MV-4-11 (cell line): ENCODE data around the gene MPP4.
"Not testable (repeated sequence)": the region's sequence is repeated elsewhere in the genome, so short reads cannot be mapped to it uniquely, and the experiment has no call there.

Experiments
- DNase-seq: peaks from one replicate; lab custom pipeline; 2025; lab: John Stamatoyannopoulos, UW

Gene MPP4

GRCh38 chr2:201673546-201673945, 24.9 kb downstream of the MPP4 start:
- DNase-seq, result no peak

DNA sequence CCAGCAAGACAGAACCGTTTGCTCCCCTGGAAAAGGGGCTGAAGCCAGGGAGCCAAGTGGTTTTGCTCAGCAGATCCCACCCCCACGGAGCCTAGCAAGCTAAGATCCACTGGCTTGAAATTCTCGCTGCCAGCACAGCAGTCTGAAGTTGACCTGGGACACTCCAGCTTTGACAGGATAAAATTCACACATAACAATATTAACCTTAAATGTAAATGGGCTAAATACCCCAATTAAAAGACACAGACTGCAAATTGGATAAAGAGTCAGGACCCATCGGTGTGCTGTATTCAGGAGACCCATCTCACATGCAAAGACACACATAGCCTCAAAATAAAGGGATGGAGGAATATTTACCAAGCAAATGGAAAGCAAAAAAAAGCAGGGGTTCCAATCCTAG, 27.2 kb downstream of the MPP4 start:
- not testable (repeated sequence) for DNase-seq

DNA sequence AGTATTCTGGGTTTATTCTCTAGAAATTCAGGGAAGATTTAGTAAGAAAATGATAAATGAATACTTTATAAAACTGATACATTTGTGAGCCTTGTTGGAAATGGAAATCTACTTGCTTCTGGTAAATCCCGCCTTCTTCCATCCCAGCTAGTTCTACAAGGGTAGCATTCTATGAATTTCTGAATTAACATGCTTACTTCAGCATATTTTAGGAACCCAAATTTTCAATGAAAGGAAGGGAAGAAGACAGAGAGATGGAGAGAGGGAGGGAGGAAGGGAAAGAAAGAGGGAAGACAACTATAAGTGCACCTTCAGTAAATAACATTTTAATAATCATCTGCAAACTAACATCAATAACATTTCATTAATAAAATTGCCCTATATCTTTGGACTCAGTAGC, 28.6 kb downstream of the MPP4 start:
- no peak for DNase-seq

GRCh38 chr2:201668402-201668910, 30.0 kb downstream of the MPP4 start:
- DNase-seq, result no peak

- DNase-seq, result peak; percentile 53
These were observed 34.1 kb downstream of the MPP4 start for GRCh38 chr2:201664334-201664733.

DNA sequence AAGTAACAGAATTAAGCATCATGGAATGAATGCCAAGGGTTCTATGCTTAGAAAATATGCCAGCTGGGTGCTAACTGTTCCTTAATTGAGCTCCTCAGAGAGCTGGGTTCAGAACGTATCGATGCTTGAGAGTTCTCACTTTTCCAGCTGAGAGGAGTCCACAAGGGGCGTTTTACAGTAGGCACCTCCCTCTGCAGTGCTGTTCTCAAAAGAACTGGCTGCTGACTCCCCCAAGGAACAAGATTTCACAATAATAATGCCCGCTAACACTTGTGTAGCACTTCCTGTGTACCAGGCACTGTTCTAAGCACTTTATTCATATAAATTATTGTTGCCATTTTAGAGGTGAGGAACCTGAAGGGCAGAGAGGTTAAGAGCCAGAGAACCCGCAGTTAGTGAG, 37.1 kb downstream of the MPP4 start:
- peak; percentile 89 for DNase-seq

DNA sequence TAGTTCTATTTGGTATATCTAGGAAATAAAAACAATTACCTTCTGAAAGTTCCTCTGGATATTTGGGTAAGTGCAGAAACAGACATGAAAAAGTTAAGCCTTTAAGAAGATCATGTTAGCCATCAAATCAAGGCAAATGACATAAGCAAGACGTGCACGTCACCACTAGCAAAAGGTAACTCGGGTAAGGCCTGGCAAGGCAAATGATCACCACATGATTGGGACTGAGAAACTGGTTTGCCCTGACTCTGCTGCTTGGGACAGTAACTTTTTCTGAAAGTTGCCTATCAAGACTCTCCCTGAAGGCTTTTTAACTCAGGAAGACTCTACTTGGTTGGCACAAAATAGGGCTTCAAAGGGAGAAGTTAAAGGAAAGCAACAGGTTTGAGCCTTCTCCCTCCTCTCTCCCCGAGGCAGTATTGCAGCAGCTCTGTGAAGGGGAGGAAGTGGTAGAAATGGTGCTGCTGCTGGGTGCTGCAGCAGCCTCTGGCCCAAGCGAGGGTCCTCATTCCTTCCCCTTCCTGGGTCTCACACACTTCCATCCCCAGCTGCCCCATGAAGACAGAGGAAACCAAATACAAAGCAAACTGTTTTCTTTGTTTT, 38.0 kb downstream of the MPP4 start:
- peak; percentile 41 for DNase-seq

DNA sequence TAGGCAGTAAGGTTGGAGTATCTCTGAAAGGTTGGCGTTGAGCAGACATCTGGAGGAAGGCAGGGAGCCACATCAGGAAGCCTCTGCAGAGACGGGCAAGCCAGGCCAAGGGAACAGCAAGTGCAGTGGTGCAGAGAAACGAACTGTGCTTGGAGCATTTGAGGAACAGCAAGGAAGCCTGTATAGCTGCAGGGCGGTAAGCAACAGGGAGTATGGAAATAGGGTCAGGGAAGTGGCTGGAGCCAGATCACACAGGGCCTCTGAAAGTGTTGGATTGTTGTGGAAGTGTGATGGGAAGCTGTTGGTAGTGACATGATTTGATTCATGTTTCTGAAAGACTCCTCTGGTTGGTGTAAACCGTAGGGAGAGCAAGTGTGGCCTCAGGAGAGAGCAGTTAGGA, 41.7 kb downstream of the MPP4 start:
- DNase-seq, result no peak

- no peak for DNase-seq
These were observed 42.3 kb downstream of the MPP4 start for GRCh38 chr2:201656102-201656501.

- DNase-seq, result peak; percentile 19
These were observed 43.6 kb downstream of the MPP4 start for GRCh38 chr2:201654616-201655384.

- DNase-seq, result no peak
These were observed 45.2 kb downstream of the MPP4 start for GRCh38 chr2:201653221-201653620.

DNA sequence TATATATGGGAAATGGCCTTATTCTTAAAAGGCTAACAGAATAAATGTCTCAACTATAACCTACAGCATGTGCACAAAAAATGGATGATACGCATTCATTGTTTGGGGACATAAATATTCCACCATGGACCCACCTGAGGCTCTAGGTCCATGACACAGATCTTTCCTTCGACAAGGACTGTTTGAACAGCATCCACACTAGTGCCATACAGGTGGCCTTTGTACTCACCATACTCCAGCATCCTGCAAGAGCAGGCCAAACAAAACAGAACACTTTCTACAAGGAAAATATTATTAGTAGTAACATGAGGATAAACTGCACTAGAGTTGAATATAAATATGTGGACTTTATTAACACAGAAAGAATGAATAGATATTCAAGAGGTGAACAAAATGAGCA, 49.0 kb downstream of the MPP4 start:
- no peak for DNase-seq

GRCh38 chr2:201647431-201647830, 51.0 kb downstream of the MPP4 start:
- no peak for DNase-seq

DNA sequence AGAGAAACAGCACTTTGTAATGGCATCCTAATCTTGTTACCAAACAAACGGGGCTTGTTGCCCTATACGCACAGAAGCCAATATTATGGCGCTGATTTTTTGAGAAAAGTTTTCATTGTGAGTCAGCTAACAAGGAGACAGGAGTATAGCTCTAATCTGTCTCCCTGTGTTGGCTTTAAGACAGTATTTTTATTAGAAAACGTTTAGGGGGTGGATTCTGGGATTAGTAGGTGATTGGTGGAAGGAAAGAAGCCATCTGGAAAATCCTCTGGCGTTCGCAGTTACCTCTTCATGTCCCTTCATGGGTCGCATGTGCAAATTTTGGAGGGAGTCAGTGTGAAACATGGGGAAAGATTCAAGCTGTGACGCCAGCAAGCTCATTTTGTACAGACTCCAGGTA, 54.4 kb downstream of the MPP4 start:
- DNase-seq, result no peak

- no peak for DNase-seq
These were observed 55.1 kb downstream of the MPP4 start, which contains the start of gene TMEM237 for GRCh38 chr2:201643216-201643890. Gene TMEM237, minus strand, starts transcription at chr2:201643503. Its CDS starts 103 bp downstream, at chr2:201643400.

DNA sequence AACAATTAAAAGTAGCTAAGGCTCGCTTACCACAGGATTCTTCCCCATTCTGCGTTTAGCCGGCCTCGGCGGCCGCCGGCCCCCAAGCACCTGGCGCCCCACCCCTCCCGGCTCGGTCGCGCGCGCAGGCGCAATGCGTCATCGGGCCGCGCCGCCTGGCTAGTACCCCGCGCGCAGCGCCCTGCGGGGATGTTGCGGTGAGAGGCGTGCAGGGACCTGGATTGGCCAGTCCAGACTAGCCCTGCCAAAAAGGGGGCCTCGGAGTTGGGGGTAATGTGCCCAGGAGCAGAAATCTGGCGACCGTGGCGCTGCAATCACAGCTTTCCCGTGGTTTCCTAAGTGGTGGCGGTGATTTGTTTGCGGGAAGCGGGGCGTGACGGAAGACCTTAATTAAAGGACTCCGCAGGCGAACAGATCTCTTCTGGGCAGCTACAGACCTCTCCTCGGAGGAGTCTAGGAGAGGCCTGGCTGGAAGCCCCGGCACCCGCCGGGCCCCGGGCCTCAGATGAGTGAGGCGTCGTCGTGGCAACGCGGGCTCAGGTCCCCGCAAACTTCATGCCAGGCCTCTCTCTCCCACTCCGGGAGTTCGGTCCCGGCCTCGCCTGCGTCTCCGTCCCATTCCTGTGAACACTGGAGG, 55.7 kb downstream of the MPP4 start:
- peak; percentile 33 for DNase-seq

DNA sequence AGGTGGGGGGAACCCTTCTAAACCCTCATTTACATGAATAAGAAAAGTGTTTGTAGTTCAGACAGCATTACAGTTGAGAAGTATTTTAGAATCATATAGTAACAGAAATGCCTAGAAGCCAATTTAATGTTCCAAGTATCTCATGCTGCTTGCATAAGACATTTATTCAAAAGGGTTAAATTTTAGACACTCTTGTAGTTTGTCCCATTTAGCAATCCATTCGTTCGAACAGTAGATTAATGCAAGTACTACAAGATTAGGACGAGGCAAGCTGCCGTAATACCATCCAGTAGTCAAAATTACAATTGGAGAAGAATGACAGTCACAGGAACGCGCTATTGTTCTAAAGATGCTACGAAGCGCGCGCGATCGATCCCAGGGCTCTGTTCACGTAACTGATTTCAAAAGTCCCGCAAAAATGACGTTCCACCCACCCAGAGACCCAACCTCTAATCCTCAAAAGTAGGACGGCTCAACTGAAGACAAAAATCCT, 56.3 kb downstream of the MPP4 start:
- no peak for DNase-seq

- peak; percentile 55 for DNase-seq
These were observed 59.2 kb downstream of the MPP4 start for GRCh38 chr2:201639205-201639604.

GRCh38 chr2:201638326-201638725, 60.1 kb downstream of the MPP4 start:
- no peak for DNase-seq

DNA sequence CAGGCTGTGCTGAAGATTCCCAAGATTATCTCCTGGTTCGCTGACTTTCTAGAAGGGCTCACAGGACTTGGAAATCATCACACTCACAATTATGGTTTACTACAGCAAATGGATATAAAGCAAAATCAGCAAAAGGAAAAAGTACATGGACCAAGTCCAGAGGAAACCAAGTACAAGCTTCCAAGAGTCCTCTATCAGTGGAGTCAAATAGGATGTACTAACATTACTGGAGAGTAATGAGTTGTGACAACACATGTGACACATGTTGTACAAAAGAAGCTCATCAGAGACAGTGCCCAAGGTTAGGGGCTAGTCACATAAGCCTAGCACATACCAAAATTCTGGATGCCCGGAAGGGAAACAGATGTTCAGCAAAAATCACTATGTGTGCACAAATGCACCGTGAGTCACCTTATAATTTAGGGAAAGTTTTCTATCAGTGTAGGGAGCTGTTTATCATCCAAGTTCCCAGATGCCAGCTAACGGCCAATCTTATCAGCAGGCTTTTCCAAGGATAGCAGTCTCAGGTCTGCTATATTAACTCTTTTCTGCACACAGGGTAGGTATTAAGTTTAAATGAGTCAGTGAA, 64.7 kb downstream of the MPP4 start:
- no peak for DNase-seq

GRCh38 chr2:201631041-201631440, 67.4 kb downstream of the MPP4 start:
- no peak for DNase-seq

- DNase-seq, result peak; percentile 24
These were observed 67.9 kb downstream of the MPP4 start for GRCh38 chr2:201630577-201630976.
